ENCODE data around the gene XRN1.

DNA sequence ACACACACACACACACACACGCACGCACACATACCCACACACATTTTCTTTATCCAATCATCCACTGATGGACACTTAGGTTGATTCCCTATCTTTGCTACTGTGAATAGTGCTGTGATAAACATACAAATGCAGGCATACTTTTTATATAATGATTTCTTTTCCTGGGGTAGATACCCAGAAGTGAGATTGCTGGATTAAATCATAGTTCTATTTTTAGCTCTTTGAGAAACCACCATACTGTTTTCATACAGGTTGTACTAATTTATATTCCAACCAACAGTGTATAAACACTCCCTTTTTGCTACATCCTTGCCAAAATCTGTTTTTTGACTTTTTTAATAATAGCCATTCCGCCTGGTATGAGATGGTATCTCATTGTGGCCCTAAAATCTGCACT is 127.9 kb downstream of the XRN1 start:
- no peak for TF ChIP-seq EZH2 (IDR thresholded peaks at IDR 0.05; ENCODE audit: low read depth, low read length, severe bottlenecking)
- TF ChIP-seq, protein P1, sequence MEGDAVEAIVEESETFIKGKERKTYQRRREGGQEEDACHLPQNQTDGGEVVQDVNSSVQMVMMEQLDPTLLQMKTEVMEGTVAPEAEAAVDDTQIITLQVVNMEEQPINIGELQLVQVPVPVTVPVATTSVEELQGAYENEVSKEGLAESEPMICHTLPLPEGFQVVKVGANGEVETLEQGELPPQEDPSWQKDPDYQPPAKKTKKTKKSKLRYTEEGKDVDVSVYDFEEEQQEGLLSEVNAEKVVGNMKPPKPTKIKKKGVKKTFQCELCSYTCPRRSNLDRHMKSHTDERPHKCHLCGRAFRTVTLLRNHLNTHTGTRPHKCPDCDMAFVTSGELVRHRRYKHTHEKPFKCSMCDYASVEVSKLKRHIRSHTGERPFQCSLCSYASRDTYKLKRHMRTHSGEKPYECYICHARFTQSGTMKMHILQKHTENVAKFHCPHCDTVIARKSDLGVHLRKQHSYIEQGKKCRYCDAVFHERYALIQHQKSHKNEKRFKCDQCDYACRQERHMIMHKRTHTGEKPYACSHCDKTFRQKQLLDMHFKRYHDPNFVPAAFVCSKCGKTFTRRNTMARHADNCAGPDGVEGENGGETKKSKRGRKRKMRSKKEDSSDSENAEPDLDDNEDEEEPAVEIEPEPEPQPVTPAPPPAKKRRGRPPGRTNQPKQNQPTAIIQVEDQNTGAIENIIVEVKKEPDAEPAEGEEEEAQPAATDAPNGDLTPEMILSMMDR (IDR thresholded peaks at IDR 0.05; ENCODE audit: control extremely low read depth in 1 of 3, insufficient read depth in 1 of 3, low read depth in 1 of 3, low read length in 3 of 3), result no peak
